Activated CD8-positive, alpha-beta T cell treated with anti-CD3 and anti-CD28 coated beads for 36 hours (primary cell): ENCODE measurements around the gene PCDH1. TPM values are rescaled to one million over a fixed set of nuclear protein-coding genes. Genes with fewer than 3 reads are reported as not detected.

ENCODE experiments used
- ATAC-seq: fragments of 200-7000 bp; cut with Tn5 transposase; one replicate; pipeline ENCODE4 v1.10.0; 2021; ENCODE audit warnings: mild to moderate bottlenecking, moderate library complexity
- CTCF ChIA-PET: fragments of 350-600 bp; sonication (Branson Sonifier 250); formaldehyde crosslinking; loops from one replicate; lab custom pipeline; 2021; ENCODE audit warnings: antibody characterized with exemption; lab: Charles Lee
- POLR2A ChIA-PET: fragments of 350-600 bp; sonication (Branson Sonifier 250); formaldehyde crosslinking; loops from one replicate; lab custom pipeline; 2021; ENCODE audit warnings: antibody characterized with exemption; lab: Charles Lee
- DNase-seq: peaks from one replicate; pipeline ENCODE4 v3.0.0-alpha.2; 2020
- H3K27ac Mint-ChIP-seq: one replicate; pipeline ENCODE4 v1.8.0; 2021; ENCODE audit warnings: mild to moderate bottlenecking, mixed read lengths
- H3K27me3 Mint-ChIP-seq: one replicate; pipeline ENCODE4 v1.8.0; 2021; ENCODE audit warnings: mixed read lengths
- H3K36me3 Mint-ChIP-seq: one replicate; pipeline ENCODE4 v1.8.0; 2021; ENCODE audit warnings: low read depth, mixed read lengths
- H3K4me1 Mint-ChIP-seq: one replicate; pipeline ENCODE4 v1.8.0; 2021; ENCODE audit warnings: low read depth, mixed read lengths
- H3K4me3 Mint-ChIP-seq: one replicate; pipeline ENCODE4 v1.8.0; 2021; ENCODE audit warnings: mild to moderate bottlenecking, moderate library complexity, mixed read lengths
- H3K9me3 Mint-ChIP-seq: one replicate; pipeline ENCODE4 v1.8.0; 2021; ENCODE audit warnings: mixed read lengths
- intact Hi-C: fragments of 100-400 bp; cut with micrococcal nuclease; formaldehyde crosslinking; loops from one replicate; pipeline ENCODE4 v1.10.0; 2022
- total RNA-seq, 2 experiments: library from RNA; stranded (reverse); gene quantifications; one replicate each; pipeline ENCODE4 v1.2.3, GENCODE V29; 2021
- TF ChIP-seq, protein P1 (sequence below): fragments of 200-600 bp; IDR thresholded peaks from one replicate; pipeline ENCODE4 v1.8.0; 2022; ENCODE audit warnings: antibody characterized with exemption, mild to moderate bottlenecking

The PCDH1 gene
- total RNA-seq, 2 experiments from 2014 or later, result 0.87 TPM; not detected in 1

DNA sequence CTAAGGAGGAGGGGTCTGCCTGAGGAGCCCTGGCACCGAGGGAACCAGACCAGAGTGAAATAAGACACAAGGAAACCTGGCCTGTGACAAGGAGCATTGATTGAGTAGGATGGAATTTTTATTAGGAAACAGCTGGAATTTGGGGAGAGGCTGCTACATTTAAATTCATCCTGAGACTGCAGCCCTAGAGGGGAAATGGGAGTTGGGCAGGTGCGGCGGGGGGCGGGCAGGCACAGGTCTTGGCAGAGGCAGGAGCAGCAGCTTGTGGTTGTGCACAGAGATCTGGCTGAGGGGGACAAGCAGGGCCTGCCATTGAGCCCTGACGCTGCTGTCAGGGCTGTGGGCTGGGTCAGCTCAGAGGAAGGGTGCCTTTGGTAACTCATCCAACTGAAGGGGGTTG is 71.6 kb downstream of the PCDH1 start:
- ChIA-PET CTCF (interaction anchor here (1.6 to 5.1 kb wide), 2 partner anchors 11 to 72 kb away, joined by 3 to 19 read pairs; partner anchors contain the start of gene PCDH1), POLR2A (no interaction called here)
- Mint-ChIP-seq H3K4me1 (no peaks in the 10 kb centered on the region), H3K27me3 (peaks cover 48% of the 10 kb centered on the region), H3K4me3 (no peak overlapping the region), H3K27ac (no peak overlapping the region), H3K36me3 (no peaks in the 10 kb centered on the region), H3K9me3 (no peaks in the 10 kb centered on the region)
- intact Hi-C loops, result no loop called here
- DNase-seq (no peak), ATAC-seq (no peak)
- TF ChIP-seq, protein P1, sequence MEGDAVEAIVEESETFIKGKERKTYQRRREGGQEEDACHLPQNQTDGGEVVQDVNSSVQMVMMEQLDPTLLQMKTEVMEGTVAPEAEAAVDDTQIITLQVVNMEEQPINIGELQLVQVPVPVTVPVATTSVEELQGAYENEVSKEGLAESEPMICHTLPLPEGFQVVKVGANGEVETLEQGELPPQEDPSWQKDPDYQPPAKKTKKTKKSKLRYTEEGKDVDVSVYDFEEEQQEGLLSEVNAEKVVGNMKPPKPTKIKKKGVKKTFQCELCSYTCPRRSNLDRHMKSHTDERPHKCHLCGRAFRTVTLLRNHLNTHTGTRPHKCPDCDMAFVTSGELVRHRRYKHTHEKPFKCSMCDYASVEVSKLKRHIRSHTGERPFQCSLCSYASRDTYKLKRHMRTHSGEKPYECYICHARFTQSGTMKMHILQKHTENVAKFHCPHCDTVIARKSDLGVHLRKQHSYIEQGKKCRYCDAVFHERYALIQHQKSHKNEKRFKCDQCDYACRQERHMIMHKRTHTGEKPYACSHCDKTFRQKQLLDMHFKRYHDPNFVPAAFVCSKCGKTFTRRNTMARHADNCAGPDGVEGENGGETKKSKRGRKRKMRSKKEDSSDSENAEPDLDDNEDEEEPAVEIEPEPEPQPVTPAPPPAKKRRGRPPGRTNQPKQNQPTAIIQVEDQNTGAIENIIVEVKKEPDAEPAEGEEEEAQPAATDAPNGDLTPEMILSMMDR, result no peak

DNA sequence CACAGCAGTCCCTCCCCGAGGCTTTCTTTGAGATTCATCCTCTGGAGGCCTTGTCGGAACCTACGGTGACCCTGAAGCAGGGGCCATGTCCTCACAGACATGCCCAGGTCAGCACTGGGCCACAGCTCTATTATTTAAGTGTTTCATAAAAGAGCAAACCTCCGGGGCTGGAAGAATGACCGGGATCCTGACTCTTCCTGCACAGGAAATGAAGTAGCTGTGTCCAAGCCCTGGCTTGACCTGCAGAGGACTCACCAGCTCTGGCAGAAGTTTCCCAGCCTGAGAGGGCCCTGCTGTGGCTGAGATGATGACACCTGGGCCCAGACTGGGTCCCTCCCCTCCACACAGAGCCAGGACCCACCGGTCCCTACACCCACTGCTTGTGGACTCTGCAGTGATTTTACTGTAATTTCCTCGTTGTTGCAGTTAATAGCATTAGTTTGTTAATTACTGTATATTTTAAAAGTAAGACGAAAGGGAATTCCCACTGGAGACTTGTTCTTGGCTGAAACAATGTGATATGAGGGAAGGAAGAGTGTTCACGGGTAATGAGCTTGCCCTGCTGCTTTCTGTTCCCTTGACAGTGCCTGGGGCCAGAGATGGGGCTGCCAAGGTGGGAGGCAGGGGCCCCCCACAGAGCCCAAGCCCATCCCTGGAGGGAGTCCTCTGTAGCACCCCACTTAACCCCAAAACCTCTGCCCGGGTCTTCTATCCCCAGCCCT is 72.2 kb downstream of the PCDH1 start:
- Mint-ChIP-seq H3K4me3 (no peak overlapping the region), H3K27ac (no peak overlapping the region), H3K27me3 (peaks cover 42% of the 10 kb centered on the region), H3K9me3 (no peaks in the 10 kb centered on the region), H3K36me3 (no peaks in the 10 kb centered on the region), H3K4me1 (no peaks in the 10 kb centered on the region)
- ChIA-PET POLR2A (no interaction called here), CTCF (interaction anchor here (1.6 to 5.1 kb wide), 3 partner anchors 8 to 73 kb away, joined by 3 to 19 read pairs (median 10); partner anchors contain the start of gene PCDH1)
- intact Hi-C loops, result no loop called here
- DNase-seq (no peak), ATAC-seq (no peak)
- TF ChIP-seq, protein P1, result no peak

DNA sequence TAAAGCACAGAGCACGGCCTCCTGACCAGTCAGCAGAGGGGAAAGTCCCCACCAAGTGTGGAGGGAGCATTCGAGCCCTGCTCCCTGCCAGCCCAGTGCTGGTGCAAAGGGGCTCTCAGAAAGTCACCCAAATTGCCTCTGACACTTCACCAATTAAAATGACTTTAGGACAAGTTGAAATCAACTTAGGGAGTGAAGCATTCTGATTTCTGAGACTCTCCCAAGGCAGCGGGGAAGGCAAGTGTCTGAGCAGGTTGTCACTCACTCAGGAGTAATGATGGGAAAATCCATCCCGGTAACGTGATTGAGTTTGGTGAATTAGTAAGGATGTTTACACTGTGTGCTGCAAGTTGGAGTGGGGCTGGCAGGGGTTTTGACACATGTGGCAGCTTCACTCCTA is 73.7 kb downstream of the PCDH1 start:
- TF ChIP-seq, protein P1, result no peak
- H3K9me3 Mint-ChIP-seq, result no peaks in the 10 kb centered on the region
- H3K27ac Mint-ChIP-seq, result no peak overlapping the region
- intact Hi-C loops, result no loop called here
- ChIA-PET POLR2A (no interaction called here), CTCF (interaction anchor here (2.8 kb wide), 1 partner anchor 9 kb away, joined by 10 read pairs; no protein-coding TSS in a partner anchor)
- H3K36me3 Mint-ChIP-seq, result no peaks in the 10 kb centered on the region
- no peak overlapping the region for H3K4me3 Mint-ChIP-seq
- peaks cover 35% of the 10 kb centered on the region for H3K27me3 Mint-ChIP-seq
- ATAC-seq, result no peak
- H3K4me1 Mint-ChIP-seq, result no peaks in the 10 kb centered on the region
- DNase-seq, result no peak

Other genes starting within 250 kb of the PCDH1 start
- 10 to 100 TPM; 94.8 to 98.3 TPM for gene HDAC3, start 241.6 kb downstream of the PCDH1 start, total RNA-seq
- 10 to 100 TPM; 31.4 to 35.6 TPM for gene RELL2, start 241.4 kb downstream of the PCDH1 start, total RNA-seq
- 10 to 100 TPM; 30.1 to 31.8 TPM for gene FCHSD1, start 227.0 kb downstream of the PCDH1 start, total RNA-seq
- gene ARAP3, start 196.2 kb downstream of the PCDH1 start, total RNA-seq, result 1 to 10 TPM; 5.9 to 7.2 TPM
- gene DELE1, start 45.5 kb upstream of the PCDH1 start, total RNA-seq, result 10 to 100 TPM; 50.1 to 57.4 TPM
- gene PCDH12, start 79.8 kb upstream of the PCDH1 start, total RNA-seq, result under 1 TPM; 0.31 to 0.61 TPM
- gene RNF14, start 90.7 kb upstream of the PCDH1 start, total RNA-seq, result 10 to 100 TPM; 34.1 to 35.0 TPM
- 10 to 100 TPM; 82.4 to 88.3 TPM for gene GNPDA1, start 134.6 kb upstream of the PCDH1 start, total RNA-seq
- gene NDFIP1, start 230.4 kb upstream of the PCDH1 start, total RNA-seq, result 10 to 100 TPM; 93.8 to 96.9 TPM